LNCaP clone FGC (cell line): Measurements from ENCODE around the gene JAK3.

ENCODE experiments used
- DNase-seq: peaks from one replicate; pipeline ENCODE4 v3.0.0-alpha.2; 2011; ENCODE audit warnings: low read depth
- H3K4me3 ChIP-seq: 2 replicates; pipeline ENCODE4 v1.5.1; 2011; ENCODE audit warnings: mild to moderate bottlenecking, low read depth, low read length, control low read depth
- TF ChIP-seq, protein P1 (sequence below): IDR thresholded peaks from 2 replicates; pipeline ENCODE4 v1.5.1; 2012; ENCODE audit warnings: mild to moderate bottlenecking; ENCODE audit not compliant: control insufficient read depth, insufficient read depth; ENCODE audit errors: extremely low read depth

JAK3 gene

GRCh38 chr19:17830567-17831418, 17.0 kb downstream of the JAK3 start:
- TF ChIP-seq, protein P1, sequence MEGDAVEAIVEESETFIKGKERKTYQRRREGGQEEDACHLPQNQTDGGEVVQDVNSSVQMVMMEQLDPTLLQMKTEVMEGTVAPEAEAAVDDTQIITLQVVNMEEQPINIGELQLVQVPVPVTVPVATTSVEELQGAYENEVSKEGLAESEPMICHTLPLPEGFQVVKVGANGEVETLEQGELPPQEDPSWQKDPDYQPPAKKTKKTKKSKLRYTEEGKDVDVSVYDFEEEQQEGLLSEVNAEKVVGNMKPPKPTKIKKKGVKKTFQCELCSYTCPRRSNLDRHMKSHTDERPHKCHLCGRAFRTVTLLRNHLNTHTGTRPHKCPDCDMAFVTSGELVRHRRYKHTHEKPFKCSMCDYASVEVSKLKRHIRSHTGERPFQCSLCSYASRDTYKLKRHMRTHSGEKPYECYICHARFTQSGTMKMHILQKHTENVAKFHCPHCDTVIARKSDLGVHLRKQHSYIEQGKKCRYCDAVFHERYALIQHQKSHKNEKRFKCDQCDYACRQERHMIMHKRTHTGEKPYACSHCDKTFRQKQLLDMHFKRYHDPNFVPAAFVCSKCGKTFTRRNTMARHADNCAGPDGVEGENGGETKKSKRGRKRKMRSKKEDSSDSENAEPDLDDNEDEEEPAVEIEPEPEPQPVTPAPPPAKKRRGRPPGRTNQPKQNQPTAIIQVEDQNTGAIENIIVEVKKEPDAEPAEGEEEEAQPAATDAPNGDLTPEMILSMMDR = no peak
- peak overlapping the region; percentile 38 for H3K4me3 ChIP-seq
- DNase-seq = no peak

DNA sequence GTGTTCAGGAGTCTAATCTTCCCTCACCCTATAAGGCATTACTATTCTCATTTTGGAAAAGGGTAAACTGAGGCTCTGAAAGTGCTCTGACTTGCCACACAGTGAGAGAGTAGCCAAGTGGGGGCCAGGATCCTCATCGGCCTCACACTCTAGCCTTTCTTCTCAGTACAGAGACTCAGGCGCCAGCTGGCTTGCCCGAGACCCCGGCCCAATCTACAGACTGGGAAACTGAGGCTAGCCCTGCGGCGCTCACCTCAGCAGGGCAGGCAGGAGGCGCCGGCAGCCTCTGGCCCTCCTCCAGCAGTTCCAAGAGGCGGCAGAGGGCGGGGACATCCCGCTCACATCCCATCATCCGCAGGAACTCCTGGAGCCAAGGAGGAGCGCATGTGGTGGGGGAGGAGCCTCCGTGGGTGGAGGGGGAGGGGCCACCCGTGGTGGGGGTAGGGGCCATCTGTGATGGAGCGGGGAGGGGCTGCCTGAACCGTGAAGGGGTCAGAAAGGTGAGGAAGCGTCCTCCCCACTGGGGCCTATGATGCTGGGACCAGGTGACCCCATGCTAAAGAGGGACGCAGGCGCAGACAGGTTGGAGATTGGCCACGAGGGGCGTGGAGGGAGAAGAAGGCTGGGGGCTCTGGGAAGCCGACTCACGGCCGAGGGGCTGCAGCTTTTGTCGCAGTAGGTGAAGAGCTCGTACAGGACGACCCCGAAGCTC, 17.8 kb downstream of the JAK3 start:
- peak overlapping the region; percentile 38 for H3K4me3 ChIP-seq
- no peak for DNase-seq
- TF ChIP-seq, protein P1 = no peak

GRCh38 chr19:17826508-17827056, 21.2 kb downstream of the JAK3 start:
- no peak overlapping the region for H3K4me3 ChIP-seq
- DNase-seq = no peak
- TF ChIP-seq, protein P1 = no peak

GRCh38 chr19:17824339-17824738, 23.4 kb downstream of the JAK3 start:
- TF ChIP-seq, protein P1 = no peak
- H3K4me3 ChIP-seq = no peak overlapping the region
- DNase-seq = no peak

DNA sequence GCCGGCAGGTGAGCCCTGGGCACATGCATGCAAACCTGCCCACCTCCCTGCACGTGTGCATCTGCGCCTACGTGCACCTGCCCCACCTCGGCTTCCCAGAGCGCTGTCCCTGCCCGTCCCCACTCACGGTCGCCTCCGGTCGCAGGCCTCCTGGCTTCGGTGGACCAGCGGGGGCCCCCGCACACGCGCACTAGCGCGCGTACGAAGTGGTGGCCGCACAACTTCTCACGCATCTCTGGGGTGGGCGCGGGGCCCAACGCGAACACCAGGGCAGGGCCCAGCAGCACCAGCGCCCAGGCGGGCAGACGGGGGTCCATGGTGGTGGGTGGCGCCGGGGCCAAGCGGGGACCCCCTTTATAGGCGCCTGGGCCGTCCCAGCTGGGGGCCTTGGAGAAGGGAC, 26.6 kb downstream of the JAK3 start, which contains the start of gene INSL3:
INSL3 (minus strand) TSS at position 330 of the 400 bp plus-strand sequence; CDS start at position 317, 13 bp downstream.
- TF ChIP-seq, protein P1 = no peak
- no peak within 1 kb of the TSS for H3K4me3 ChIP-seq
- no peak for DNase-seq

GRCh38 chr19:17817668-17818363, 30.0 kb downstream of the JAK3 start:
- DNase-seq = no peak
- no peak overlapping the region for H3K4me3 ChIP-seq
- TF ChIP-seq, protein P1 = no peak
